A549 (cell line): ENCODE results near the gene ARHGAP42.

Source experiments
- HMGXB4 ChIP-seq: fragments of 250-450 bp; sonication (Bioruptor Pico); IDR thresholded peaks from 2 replicates; pipeline ENCODE4 v1.5.0; 2021; ENCODE audit warnings: mild to moderate bottlenecking, moderate library complexity, borderline replicate concordance
- MYC ChIP-seq: IDR thresholded peaks from 2 replicates; pipeline ENCODE4 v1.6.1; 2012; ENCODE audit warnings: mild to moderate bottlenecking, inconsistent platforms, low read length, improper control_type of control experiment, borderline replicate concordance
- USF2 ChIP-seq: fragments of 450-650 bp; IDR thresholded peaks from 2 replicates; pipeline ENCODE4 v1.6.1; 2014; ENCODE audit warnings: antibody characterized with exemption
- TF ChIP-seq, protein P1 (sequence below): fragments of >200 bp; sonication (Bioruptor Twin); formaldehyde crosslinking; IDR thresholded peaks from 3 replicates; pipeline ENCODE4 v1.5.1; 2016

DNA sequence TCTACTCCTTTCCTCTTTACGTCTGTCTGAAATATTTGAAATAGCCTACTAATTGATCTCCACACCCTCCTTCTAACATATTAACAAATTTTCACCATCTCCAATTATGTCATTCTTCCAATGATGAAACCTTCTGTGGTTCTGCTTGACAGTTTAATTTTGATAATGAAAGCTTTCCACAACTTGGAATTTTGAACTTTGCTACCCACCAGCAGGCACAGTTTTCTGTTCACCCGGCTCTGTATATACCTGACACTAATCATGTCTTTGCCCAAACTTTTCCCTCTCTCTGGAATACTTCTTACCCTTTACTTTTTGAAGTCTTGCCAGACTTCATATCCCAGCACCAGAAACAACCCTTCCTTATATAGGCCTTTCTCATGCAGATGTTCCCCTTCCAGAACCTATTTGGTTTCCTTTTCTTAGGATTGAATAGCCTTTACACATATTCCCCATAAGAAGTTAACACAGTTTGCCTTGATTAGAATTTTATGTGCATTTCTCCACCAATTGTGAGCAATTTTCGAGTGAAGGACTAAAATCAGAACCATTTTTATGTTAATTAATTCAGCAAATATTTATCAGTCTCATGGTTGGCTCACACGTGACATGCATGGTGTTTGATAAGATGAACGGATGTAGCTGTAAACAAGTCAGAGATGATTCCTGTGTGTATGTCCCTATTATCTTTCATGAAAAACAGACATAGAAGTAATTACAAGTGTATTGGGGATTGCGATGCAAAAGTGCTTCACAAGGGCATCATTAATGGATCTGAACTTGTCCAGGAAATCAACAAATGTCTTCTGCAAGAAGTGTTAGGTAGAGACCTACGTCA lies 173.4 kb downstream of the ARHGAP42 start:
- TF ChIP-seq, protein P1, sequence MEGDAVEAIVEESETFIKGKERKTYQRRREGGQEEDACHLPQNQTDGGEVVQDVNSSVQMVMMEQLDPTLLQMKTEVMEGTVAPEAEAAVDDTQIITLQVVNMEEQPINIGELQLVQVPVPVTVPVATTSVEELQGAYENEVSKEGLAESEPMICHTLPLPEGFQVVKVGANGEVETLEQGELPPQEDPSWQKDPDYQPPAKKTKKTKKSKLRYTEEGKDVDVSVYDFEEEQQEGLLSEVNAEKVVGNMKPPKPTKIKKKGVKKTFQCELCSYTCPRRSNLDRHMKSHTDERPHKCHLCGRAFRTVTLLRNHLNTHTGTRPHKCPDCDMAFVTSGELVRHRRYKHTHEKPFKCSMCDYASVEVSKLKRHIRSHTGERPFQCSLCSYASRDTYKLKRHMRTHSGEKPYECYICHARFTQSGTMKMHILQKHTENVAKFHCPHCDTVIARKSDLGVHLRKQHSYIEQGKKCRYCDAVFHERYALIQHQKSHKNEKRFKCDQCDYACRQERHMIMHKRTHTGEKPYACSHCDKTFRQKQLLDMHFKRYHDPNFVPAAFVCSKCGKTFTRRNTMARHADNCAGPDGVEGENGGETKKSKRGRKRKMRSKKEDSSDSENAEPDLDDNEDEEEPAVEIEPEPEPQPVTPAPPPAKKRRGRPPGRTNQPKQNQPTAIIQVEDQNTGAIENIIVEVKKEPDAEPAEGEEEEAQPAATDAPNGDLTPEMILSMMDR = no peak
- TF ChIP-seq USF2 (no peak), MYC (no peak), HMGXB4 (CRISPR knock-in tag) (no peak)
